Adipose tissue (tissue), 3 donors: ENCODE measurements around the gene TMC1. TPM values are rescaled to one million over a fixed set of nuclear protein-coding genes. Genes with fewer than 3 reads are reported as not detected.

Experiments
- H3K27ac ChIP-seq: one replicate; pipeline ENCODE4 v1.5.1; 2013; ENCODE audit warnings: low read depth, low read length
- WGBS, 3 donors: extraction: QIAGEN DNeasy Blood & Tissue Kit; methylation state at CpG; one replicate each; pipeline ENCODE4 v1.1.7; 2013; 5-methylcytosine and 5-hydroxymethylcytosine counted together
- polyA plus RNA-seq, 3 donors: library from polyadenylated mRNA; stranded (reverse); fragments of 200-250 nt; gene quantifications; one replicate each; pipeline ENCODE4 v1.2.3, GENCODE V29; 2013
- donor health status: healthy with polysubstance abuse.
- donor health status: Bipolar disorder and iron deficiency.
- donor health status: healthy.

TMC1 gene
- polyA plus RNA-seq, 3 donors = 0.19 to 1.9 TPM; not detected in 1

DNA sequence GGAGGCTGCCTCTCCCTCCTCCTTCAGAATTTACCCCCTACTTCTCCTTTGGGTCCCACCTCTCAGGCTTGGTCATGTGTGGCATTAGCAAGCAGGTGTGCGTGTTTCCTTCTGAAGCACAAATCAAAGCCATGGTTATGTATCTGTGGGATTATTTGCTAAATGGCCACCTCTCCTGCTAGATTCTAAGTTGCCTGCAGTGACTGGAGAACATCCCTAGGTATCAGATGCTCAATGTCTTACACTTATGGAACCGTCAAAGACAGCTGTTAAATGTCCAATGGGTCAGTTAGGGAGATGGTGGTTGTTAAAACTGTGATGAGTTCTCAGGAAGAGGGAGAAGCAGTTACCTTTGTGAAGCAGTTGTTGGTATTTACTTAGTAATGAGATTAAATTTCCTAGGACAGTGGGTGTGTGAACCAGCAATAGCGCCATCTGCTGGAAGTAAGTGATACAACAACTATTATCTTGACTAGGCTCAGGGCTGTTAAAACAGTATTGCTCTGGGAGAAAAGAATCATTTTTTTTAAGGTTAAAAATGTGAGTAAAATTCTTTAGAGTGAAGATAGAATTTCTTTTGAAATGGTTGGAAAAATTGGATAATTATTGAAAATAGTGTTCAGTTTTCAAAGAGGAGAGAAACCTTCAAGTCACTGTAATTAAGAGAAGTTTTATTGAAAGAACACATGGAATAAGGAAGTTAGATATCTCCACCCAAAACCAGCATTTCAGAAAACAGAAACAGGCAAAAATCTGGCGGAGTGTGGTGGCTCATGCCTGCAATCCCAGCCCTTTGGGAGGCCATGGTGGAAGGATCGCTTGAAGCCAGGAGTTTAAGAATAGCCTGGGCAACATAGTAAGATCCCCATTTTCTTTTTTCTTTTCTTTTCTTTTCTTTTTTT is 71.3 kb downstream of the TMC1 start:
- H3K27ac ChIP-seq = no peak overlapping the region
- 41 to 47% (median 44%) methylated on average over 5 of the region's 5 CpGs for WGBS, 3 donors

DNA sequence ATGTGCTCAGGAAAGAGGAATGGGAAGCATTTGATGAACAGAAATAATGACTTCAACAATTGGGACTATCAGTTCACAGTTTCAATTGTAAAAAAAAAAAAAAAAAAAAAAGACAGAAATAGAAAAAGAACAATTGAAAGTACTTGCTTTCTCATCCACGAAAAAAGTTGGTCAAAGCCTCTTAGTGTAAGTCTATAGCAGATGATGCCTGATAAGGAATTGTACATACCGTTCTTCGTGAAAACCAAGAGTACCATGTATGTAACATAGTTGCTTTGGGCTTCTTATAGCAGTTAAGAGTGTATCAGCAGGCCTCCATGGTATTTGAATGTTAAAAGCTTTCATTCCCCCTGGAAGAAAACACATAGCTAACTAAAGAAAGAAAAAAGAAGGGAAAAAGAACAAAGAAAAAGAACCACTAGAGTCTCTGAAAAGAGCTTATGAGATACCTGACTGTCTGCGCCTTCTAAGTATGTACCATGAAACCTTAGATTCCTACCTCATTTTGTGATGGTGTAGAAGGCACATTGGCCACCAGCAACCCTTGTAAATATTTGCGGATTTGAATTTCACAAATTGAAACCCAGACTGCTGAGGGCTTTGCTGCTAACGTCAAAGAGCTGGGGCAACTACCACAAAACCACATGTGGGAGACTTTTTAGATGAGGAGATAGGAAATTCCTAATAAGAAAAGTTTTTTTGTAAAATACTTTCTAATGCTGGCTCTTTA is 75.2 kb downstream of the TMC1 start:
- WGBS, 3 donors = 78 to 84% (median 79%) methylated on average over 6 of the region's 6 CpGs

DNA sequence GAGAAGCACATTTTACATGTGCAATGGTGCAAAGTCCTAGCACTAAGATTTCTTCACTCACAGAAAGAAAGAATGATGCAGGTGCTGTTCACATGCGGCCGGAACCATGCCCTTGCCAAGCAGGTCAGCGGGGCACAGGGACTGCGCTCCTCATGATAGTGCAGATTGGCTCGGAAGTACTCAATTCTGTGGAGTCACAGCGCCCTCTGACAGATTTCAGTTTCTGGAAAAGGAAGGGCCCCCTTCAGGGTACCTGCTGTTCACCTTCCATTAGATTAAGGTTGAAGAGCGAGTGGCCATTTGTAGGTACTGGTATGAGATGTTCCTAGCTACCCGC is 75.7 kb downstream of the TMC1 start:
- WGBS, 3 donors = 84 to 92% (median 89%) methylated on average over 8 of the region's 8 CpGs
- no peak overlapping the region for H3K27ac ChIP-seq

More for the DNA sequence above, 75.2 kb downstream of the TMC1 start:
- H3K27ac ChIP-seq = no peak overlapping the region

DNA sequence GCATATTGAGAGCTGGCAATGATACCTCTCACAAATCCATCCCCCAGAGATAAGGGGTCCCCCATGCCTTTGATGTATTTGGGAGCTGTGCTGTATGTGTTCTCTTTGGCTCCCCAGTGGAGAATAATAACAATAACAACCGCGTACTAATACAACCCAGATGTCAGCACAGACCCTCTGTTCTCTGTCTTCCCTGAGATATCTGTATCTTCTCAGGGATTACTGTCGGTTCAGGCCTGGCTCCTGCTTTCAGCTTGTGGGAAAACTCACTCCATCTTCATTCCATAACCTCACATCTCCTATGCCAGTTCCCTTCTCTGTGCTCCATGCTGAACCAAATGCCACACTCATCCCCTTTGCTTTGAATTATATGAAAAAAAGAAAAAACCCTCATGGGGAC is 76.2 kb downstream of the TMC1 start:
- H3K27ac ChIP-seq = no peak overlapping the region
- 82 to 92% (median 86%) methylated on average over 3 of the region's 3 CpGs for WGBS, 3 donors

DNA sequence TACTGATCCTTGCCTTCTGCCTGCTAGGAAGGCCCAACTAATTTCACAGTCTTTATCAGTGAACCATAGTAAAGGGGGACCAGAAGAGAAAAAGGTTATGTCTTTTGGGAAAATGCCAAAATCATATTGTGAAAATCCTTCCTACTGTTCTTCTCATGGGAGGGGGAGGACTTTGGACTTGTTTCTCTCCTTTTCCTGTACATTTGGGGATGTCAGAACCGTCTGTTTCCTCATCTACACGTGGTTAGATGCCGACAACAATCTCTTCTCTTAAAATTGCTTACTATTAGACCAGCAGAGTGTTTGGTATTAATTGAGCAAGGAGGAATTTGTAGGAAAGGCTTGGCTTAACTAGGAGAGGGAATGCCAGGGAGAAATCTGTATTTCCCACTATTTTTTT is 77.2 kb downstream of the TMC1 start:
- no peak overlapping the region for H3K27ac ChIP-seq
- 38 to 74% (median 46%) methylated on average over 3 of the region's 3 CpGs for WGBS, 3 donors

DNA sequence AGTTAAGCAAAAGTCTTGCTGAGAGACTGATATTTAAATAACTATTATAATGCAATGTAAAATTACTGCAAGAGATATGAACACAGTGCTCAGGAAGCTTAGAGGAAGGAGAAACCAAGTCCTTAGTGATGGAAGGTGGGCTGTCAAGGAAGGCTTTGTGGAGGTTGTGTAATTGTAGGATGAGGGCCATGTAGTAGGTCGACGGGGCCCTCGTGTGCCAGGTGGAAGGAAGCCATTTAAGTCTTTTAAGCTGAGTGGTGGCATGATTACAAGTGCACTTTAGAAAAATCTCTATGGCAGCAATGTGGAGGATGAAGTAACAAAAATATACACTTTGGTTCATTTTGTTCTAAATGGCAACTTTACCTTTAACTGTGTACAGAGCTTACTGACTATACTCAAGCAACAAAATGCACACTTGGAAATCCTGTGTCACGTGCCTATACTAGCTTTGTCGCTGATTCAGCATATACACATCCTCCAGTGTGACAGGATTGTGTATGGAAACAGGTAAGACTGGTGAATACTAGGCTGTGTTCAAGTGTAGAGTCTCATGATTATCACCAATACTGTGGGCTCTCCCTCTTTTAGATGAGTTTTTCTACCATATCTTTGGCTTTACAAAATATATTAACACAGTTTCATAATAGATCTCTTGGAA is 78.6 kb downstream of the TMC1 start:
- 74 to 76% (median 76%) methylated on average over 5 of the region's 5 CpGs for WGBS, 3 donors
- no peak overlapping the region for H3K27ac ChIP-seq

DNA sequence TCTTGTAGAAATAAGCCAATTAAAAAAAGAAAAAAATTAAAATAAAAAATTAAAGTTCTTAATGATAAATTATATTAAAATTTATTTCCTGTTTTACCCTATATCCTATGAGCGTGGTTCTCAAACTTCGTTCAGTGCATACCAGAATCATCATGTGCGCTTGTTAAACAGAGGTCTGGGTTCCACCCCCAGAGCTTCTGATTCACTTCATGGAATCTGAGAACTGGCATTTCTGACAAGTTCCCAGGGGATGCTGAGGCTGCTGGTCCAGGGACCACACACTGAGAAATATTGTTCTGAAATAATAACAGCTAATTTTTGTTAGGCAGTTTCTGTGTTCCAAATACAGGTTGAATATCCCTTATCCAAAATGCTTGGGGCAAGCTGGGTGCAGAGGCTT is 79.3 kb downstream of the TMC1 start:
- 94 to 97% (median 96%) methylated on average over 3 of the region's 3 CpGs for WGBS, 3 donors
- H3K27ac ChIP-seq = no peak overlapping the region

DNA sequence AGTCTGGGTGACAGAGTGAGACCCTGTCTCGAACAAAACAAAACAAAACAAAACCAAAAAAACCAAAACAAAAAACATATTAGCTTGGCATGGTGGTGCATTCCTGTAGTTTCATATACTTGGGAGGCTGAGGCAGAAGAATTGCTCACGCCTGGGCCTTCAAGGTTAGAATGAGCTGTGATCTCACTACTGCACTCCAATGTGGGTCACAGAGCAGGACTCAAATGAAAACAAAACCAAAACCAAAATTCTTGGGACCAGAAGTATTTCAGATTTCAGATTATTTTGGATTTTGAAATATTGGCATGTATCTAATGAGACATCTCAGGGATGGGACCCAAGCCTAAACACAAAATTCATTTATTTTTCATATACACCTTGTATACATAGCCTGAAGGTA is 80.2 kb downstream of the TMC1 start:
- no peak overlapping the region for H3K27ac ChIP-seq
- 66 to 95% (median 93%) methylated on average over 2 of the region's 2 CpGs for WGBS, 3 donors

DNA sequence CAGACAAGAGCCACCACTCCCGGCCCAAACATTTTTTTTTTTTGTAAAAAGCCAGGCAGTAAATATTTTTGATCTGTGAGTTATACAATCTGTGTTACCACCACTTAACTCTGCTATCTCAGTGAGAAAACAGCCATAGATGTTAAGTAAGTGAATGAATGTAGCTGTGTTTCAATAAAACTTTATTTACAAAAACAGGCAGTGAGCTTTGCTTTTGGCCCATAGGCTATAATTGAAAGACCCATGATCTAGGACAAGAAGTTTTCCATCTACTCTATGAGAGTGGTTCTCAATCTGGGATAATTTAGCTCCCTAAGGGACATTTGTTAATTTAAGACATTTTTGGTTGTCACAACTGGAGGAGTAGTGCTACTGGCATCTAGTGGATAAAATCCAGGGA is 91.0 kb downstream of the TMC1 start:
- 89 to 100% (median 90%) methylated on average over 1 of the region's 1 CpG for WGBS, 3 donors
- no peak overlapping the region for H3K27ac ChIP-seq

DNA sequence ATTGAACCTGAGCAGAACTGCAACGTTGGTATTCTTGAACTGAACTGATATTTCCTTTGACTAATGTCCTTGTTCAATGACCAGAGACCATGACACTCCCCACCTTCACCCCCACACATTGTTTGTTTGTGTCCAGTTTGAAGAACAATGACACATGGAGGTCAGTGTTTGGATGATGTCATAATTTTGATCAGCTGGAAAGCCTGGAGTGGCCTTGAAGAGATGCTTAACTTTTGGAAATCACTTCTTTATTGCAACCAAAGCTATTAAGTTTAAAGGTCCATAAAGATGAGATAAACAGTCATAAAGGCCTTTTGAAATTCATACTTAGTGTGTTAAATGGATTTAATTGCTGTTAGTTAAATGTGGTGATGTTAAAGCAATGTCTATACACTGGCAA is 92.7 kb downstream of the TMC1 start:
- 23 to 54% (median 52%) methylated on average over 1 of the region's 1 CpG for WGBS, 3 donors
- H3K27ac ChIP-seq = no peak overlapping the region

DNA sequence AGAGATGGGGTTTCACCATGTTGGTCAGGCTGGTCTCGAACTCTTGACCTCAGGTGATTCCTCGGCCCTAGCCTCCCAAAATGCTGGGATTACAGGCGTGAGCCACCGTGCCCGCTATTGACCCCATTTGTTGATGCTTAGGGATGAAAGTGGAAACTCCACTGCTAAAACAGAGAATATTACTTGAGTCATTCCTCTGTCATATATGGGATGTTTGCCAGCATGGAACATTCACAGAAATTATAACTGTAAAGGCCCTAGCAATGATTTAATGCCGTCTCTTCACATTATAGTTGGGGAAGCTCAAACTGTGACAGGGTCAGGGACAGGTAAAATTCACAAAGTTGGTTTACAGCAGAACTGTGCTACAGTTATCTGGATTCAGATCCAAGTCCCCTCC is 94.5 kb downstream of the TMC1 start:
- no peak overlapping the region for H3K27ac ChIP-seq
- WGBS, 3 donors = 82 to 91% (median 90%) methylated on average over 6 of the region's 6 CpGs

DNA sequence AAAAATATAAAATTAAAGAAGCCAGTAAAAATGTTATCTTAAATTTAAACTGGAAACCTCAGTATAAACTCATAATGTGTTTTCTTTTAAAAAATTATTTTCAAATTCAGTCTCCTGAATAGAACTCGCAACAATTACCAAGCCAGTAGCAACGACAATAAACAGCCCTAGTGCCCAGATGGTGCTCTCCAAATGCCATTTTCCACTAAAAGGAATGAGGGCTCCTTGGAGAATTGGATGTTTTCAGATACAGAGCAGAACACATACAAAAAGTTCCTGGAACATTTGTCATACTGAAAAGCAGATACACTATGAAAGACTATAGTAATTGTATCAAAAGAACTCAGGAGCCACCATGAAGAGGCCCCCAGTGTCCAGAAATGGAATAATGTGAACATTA is 97.4 kb downstream of the TMC1 start:
- 73 to 83% (median 81%) methylated on average over 2 of the region's 2 CpGs for WGBS, 3 donors
- H3K27ac ChIP-seq = no peak overlapping the region

DNA sequence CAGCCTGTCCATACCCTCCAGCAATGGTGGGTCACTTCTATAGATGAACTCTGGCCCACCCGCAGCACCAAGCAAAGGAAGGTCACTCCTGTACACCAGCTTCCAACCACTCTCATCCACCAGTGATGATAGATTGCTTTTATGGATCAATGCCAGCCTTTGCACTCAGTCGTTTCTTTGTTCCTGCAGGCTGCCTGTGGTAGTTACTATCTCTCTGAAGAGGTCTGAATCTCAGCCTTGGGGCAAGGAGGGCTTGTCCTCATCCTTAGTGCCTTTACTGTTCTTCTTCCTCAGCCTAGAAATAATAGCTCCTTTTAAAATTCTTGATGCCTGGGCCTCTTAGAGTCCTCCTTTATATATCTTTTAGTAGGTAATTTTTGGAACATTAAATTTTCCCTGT is 100.8 kb downstream of the TMC1 start:
- no peak overlapping the region for H3K27ac ChIP-seq
- 62 to 75% (median 71%) methylated on average over 2 of the region's 2 CpGs for WGBS, 3 donors

DNA sequence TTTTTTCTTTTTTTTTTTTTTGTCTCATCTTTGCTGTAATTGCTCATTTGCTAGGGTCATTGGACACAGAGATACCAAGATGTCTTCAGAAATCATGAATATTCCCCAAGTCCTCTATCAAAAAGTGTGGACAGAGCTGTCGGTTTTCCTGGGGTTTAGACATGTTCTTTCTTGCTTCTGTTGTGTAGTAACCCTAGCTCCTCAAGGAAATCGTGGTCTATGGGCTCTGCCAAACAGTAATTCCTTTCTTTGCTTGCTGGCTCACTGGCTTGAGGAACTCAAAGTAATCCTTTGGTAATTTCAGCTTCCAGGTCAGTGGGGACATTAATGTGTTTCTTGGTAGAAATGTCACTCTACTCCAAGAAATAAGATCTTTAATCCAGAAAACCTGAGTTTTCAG is 101.7 kb downstream of the TMC1 start:
- no peak overlapping the region for H3K27ac ChIP-seq
- 53 to 66% (median 65%) methylated on average over 2 of the region's 2 CpGs for WGBS, 3 donors

DNA sequence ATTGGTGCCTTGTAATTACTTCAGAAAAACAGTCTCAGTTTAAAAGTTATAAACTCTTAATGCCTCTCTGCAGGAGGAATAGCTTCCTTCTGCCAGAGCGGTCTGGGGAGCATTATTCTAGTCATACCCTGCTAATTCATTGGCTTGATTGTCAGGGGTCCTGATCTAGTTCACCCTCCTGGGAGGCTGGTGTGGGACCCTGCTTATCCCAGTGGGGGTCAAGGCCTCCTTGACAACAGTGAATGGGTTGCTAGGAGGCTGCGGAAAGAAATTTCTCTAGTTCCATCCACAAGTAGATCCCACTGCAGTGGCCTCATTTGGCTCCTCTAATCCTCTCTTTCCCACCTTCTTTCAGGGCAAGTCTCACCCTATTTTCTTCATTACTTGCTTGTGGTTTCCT is 105.7 kb downstream of the TMC1 start:
- no peak overlapping the region for H3K27ac ChIP-seq
- 91 to 98% (median 95%) methylated on average over 2 of the region's 2 CpGs for WGBS, 3 donors

DNA sequence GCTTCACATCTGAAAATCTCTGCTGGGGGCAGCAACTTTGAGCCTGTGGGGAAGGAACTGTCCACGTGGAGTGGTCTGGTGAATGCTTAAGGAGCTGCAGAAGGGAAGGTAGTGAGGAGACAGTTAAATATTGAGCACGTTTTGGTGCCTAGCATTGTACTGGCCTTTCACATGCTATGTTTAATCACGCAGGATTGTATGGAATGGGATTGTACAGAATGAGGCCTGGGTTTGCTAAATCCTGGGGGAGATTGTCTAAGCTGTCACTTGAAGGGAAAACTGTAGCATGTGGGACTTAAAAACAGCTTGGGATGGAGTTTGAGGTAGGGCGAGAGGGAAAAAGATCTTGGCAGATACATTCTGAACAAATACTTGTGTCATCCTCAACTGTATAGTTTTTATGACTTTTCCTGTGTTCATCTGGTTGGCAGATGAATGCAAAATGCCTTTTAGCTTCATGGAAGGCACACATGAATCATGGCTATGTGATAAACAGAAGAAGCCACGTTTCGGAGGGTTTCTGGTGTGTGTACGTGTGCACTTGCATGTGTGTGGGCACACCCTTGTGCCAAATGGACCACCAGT is 106.6 kb downstream of the TMC1 start:
- WGBS, 3 donors = 73 to 82% (median 80%) methylated on average over 7 of the region's 7 CpGs
- no peak overlapping the region for H3K27ac ChIP-seq

DNA sequence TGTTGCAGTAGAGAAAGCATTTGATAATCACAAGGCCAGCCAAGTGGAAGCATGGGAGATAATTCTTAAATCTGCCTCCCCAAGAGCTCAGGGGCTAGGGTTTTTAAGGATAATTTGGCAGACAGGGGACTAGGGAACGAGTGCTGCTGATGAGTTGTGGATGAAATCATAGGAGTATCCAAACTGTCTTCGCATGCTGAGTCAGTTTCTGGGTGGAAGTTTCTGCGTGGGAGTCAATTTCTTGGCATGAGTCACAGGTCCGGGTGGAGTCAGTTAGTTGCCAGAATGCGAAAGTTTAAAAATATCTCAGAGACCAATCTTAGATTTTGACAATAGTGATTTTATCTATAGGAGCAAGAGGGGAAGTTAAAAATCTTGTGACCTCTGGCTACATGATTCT is 112.6 kb downstream of the TMC1 start:
- WGBS, 3 donors = 37 to 54% (median 41%) methylated on average over 5 of the region's 5 CpGs

DNA sequence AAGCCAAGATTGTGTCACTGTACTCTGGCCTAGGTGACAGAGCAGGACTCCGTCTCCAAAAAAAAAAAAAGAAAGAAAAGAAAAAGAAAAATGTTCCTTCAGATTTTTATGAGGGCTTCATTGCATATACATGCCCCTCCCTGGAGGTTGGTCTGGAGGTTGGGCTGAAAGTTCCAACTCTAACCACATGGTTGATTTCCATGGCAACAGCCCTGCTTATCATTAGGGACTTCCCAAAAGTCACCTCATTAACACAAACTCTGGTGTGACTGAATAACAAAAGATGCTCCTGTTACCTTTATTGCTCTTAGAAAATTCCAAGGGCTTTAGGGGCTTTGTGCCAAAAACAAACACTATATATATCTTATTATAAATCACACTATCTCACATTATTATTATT is 113.8 kb downstream of the TMC1 start:
- no peak overlapping the region for H3K27ac ChIP-seq
- 50 to 94% (median 92%) methylated on average over 1 of the region's 1 CpG for WGBS, 3 donors

More for the DNA sequence above, 112.6 kb downstream of the TMC1 start:
- no peak overlapping the region for H3K27ac ChIP-seq

DNA sequence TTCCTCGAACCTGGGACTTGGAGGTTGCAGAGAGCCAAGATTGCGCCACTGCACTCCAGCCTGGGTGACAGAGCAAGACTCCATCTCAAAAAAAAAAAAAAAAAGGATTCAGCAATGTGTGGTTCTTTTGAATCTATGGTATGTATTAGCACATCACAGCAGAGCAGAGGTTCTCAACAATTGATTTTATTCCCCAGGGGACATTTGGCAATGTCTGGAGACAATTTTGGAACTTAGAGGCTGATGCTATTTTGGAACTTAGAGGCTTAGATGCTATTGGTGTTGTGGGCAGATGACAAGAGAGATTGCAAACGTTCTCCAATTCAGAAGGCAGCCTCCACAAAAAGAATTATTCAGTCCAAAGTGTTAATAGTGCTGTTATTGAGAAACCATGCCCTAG is 115.2 kb downstream of the TMC1 start:
- 59 to 69% (median 61%) methylated on average over 3 of the region's 3 CpGs for WGBS, 3 donors

More for the DNA sequence above, 115.2 kb downstream of the TMC1 start:
- H3K27ac ChIP-seq = no peak overlapping the region
